Sigmoid colon (tissue), 7 donors: ENCODE data around the gene MACIR. TPM values are rescaled to one million over a fixed set of nuclear protein-coding genes. Genes with fewer than 3 reads are reported as not detected.

Experiments used
- DNase-seq: peaks from one replicate; pipeline ENCODE4 v3.0.0-alpha.2; 2019
- H3K27ac ChIP-seq, 4 donors: fragments of 200-600 bp; sonication (generic); one replicate each; pipeline ENCODE4 v1.5.1; 2016 to 2019; ENCODE audit warnings: mild to moderate bottlenecking in 1 of 4
- H3K27me3 ChIP-seq, 3 donors: fragments of 200-600 bp; sonication (generic); one replicate each; pipeline ENCODE4 v1.5.1; 2019; ENCODE audit warnings: mild to moderate bottlenecking in 1 of 3
- H3K36me3 ChIP-seq, 4 donors: fragments of 200-600 bp; sonication (generic); one replicate each; pipeline ENCODE4 v1.5.1; 2016 to 2019
- H3K4me1 ChIP-seq, 4 donors: fragments of 200-600 bp; sonication (generic); one replicate each; pipeline ENCODE4 v1.5.1; 2017 to 2019
- H3K4me3 ChIP-seq, 4 donors: fragments of 200-600 bp; sonication (generic); one replicate each; pipeline ENCODE4 v1.5.1; 2017 to 2019; ENCODE audit warnings: mild to moderate bottlenecking in 2 of 4, moderate library complexity in 1 of 4
- H3K9me3 ChIP-seq, 4 donors: fragments of 200-600 bp in 3 of 4; sonication (generic) in 3 of 4; one replicate each; pipeline versions ENCODE4 v1.5.1 to v1.6.1; 2013 to 2019
- EP300 ChIP-seq, 4 donors: sonication (generic); formaldehyde crosslinking; IDR thresholded peaks; one replicate each; pipeline ENCODE4 v1.6.1; 2017; ENCODE audit warnings: antibody characterized with exemption in 4 of 4
- POLR2A ChIP-seq, 2 donors: fragments of 450-650 bp; IDR thresholded peaks; one replicate each; pipeline ENCODE4 v1.6.1; 2016; ENCODE audit warnings: antibody characterized with exemption in 2 of 2, mild to moderate bottlenecking in 2 of 2, moderate library complexity in 2 of 2
- POLR2AphosphoS5 ChIP-seq, 4 donors: sonication (generic); formaldehyde crosslinking; IDR thresholded peaks; one replicate each; pipeline ENCODE4 v1.6.1; 2017; ENCODE audit warnings: antibody characterized with exemption in 4 of 4
- WGBS, 2 donors: extraction: QIAGEN DNeasy Blood & Tissue Kit; methylation state at CpG; one replicate each; pipeline ENCODE4 v1.1.7; 2013; 5-methylcytosine and 5-hydroxymethylcytosine counted together
- intact Hi-C: fragments of 100-400 bp; cut with DNase I; formaldehyde crosslinking; loops from one replicate; pipeline ENCODE4 v1.15.1; 2023
- polyA plus RNA-seq, 3 donors: library from polyadenylated mRNA; stranded (reverse); fragments of 200-250 nt; gene quantifications; one replicate each; pipeline ENCODE4 v1.2.3, GENCODE V29; 2013
- total RNA-seq, 4 donors: library from RNA; depleted of rRNA; stranded (reverse); fragments of >200 nt; gene quantifications; one replicate each; pipeline ENCODE4 v1.1.0, GENCODE V29; 2016
- TF ChIP-seq, protein P1 (sequence below), 4 experiments: fragments of 450-650 bp in 3 of 4; fragments of 200-600 bp in 1 of 4; IDR thresholded peaks; one replicate each; pipeline ENCODE4 v1.5.1; 2016 to 2019; ENCODE audit warnings: antibody characterized with exemption in 4 of 4, mild to moderate bottlenecking in 3 of 4, moderate library complexity in 2 of 4
- donor health status: healthy with polysubstance abuse.
- donor health status: Bipolar disorder and iron deficiency.
- donor health status: healthy.

The MACIR gene
- total and polyA plus RNA-seq, 7 donors, result 2.6 to 74.9 (median 9.3) TPM

DNA sequence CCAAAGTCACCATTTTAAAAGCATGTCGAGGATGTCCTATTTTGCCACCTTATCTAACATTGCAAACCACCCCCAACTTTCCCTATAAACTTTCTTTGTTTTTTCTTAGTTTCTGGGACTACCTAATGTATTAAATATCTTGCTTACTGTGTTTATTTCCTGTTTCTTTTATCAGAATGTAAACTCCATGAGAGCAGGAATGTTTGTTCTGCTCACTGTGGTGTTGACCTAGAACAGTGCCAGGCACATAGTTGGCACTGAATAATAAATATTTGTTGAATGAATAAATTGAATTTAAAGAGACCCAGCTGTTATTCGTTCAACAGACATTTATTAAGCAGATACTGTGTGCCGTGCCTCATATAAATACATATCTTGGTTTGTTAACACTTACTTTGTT, 35.2 kb downstream of the MACIR start:
- TF ChIP-seq POLR2AphosphoS5 (IDR thresholded peaks at IDR 0.05), result no peak
- TF ChIP-seq, protein P1, sequence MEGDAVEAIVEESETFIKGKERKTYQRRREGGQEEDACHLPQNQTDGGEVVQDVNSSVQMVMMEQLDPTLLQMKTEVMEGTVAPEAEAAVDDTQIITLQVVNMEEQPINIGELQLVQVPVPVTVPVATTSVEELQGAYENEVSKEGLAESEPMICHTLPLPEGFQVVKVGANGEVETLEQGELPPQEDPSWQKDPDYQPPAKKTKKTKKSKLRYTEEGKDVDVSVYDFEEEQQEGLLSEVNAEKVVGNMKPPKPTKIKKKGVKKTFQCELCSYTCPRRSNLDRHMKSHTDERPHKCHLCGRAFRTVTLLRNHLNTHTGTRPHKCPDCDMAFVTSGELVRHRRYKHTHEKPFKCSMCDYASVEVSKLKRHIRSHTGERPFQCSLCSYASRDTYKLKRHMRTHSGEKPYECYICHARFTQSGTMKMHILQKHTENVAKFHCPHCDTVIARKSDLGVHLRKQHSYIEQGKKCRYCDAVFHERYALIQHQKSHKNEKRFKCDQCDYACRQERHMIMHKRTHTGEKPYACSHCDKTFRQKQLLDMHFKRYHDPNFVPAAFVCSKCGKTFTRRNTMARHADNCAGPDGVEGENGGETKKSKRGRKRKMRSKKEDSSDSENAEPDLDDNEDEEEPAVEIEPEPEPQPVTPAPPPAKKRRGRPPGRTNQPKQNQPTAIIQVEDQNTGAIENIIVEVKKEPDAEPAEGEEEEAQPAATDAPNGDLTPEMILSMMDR (IDR thresholded peaks at IDR 0.05), result no peak
- TF ChIP-seq EP300 (IDR thresholded peaks at IDR 0.05), result no peak
- no peak for TF ChIP-seq POLR2A (IDR thresholded peaks at IDR 0.05)
- H3K27me3 ChIP-seq, result no peaks in the 10 kb centered on the region
- no peak for DNase-seq
- no peaks in the 10 kb centered on the region for H3K36me3 ChIP-seq
- intact Hi-C loops, result no loop called here
- no peak overlapping the region for H3K4me3 ChIP-seq
- no peaks in the 10 kb centered on the region for H3K4me1 ChIP-seq
- WGBS, 2 donors, result 80 to 88% methylated on average over 3 of the region's 3 CpGs
- no peak overlapping the region for H3K27ac ChIP-seq
- no peaks in the 10 kb centered on the region for H3K9me3 ChIP-seq

DNA sequence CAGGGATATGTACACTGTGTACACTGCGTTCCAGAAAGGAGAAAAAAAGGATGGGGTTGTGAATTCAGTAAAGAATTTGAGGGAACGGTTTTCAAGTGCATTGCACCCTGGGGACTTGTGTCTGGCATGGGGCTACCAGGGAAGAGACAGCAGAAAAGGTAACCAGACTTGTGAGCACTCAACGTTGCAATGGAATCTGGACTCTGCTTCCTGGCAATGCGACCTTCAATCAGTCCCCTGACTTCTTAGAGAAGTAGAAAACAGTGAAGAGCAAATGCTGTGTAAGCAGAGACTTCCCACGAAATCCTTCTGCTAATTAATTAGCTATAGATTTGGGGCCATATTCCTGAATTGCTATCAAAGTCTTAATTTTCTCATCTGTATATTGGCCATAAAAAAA, 36.3 kb downstream of the MACIR start:
- TF ChIP-seq EP300 (IDR thresholded peaks at IDR 0.05), result no peak
- no peak for TF ChIP-seq POLR2AphosphoS5 (IDR thresholded peaks at IDR 0.05)
- TF ChIP-seq POLR2A (IDR thresholded peaks at IDR 0.05), result no peak
- TF ChIP-seq, protein P1 (IDR thresholded peaks at IDR 0.05), result no peak
- DNase-seq, result no peak
- Histone ChIP-seq H3K4me1 (no peaks in the 10 kb centered on the region), H3K9me3 (no peaks in the 10 kb centered on the region), H3K27ac (no peak overlapping the region), H3K27me3 (no peaks in the 10 kb centered on the region), H3K4me3 (no peak overlapping the region), H3K36me3 (no peaks in the 10 kb centered on the region)
- intact Hi-C loops, result no loop called here
- 67 to 74% methylated on average over 5 of the region's 5 CpGs for WGBS, 2 donors

DNA sequence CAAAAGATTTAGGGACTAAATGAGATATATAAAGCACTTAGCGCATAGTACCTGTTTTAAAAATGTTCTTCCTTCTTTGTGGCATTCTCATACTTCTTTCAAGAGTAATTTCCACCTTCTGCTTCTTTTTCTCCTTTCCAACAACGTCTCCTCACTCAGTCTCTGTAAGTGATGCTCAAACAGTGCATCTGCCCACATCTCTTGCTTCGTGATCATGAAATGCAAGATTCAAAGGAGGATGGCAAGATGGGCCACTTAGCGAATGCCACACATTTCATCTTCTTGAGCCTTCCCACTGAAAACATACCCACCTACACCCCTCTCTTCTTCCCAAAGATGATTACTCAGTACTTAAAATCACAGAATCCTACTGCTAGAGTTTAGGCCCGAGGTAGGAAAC, 36.9 kb downstream of the MACIR start:
- TF ChIP-seq, protein P1 (IDR thresholded peaks at IDR 0.05), result no peak
- no peak for TF ChIP-seq POLR2A (IDR thresholded peaks at IDR 0.05)
- TF ChIP-seq POLR2AphosphoS5 (IDR thresholded peaks at IDR 0.05), result no peak
- TF ChIP-seq EP300 (IDR thresholded peaks at IDR 0.05), result no peak
- no peaks in the 10 kb centered on the region for H3K9me3 ChIP-seq
- 91 to 93% methylated on average over 5 of the region's 5 CpGs for WGBS, 2 donors

DNA sequence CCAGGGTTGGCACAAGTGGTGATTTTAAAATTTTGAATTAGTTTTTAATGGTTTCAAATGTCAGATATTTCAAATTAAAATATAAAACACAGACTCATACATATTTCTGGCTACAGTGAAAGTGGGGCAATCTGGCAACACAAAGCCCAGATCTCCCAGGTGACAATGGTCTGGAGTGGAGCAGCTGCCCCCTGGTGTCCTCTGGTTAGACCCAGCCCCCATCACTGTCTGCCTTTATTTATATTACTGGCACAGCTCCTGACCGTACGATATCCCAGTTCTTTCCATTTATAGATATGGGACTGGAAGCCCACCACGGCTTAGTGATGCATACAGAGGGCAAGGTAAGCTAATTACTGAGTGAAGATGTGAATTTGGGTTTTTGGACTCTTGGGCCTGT, 37.3 kb downstream of the MACIR start:
- Histone ChIP-seq H3K27me3 (no peaks in the 10 kb centered on the region), H3K4me1 (no peaks in the 10 kb centered on the region), H3K27ac (no peak overlapping the region), H3K36me3 (no peaks in the 10 kb centered on the region), H3K4me3 (no peak overlapping the region), H3K9me3 (no peaks in the 10 kb centered on the region)
- TF ChIP-seq POLR2A (IDR thresholded peaks at IDR 0.05) (no peak), POLR2AphosphoS5 (IDR thresholded peaks at IDR 0.05) (no peak), EP300 (IDR thresholded peaks at IDR 0.05) (no peak)
- TF ChIP-seq, protein P1 (IDR thresholded peaks at IDR 0.05), result no peak
- 93 to 94% methylated on average over 3 of the region's 3 CpGs for WGBS, 2 donors
- no peak for DNase-seq
- intact Hi-C loops, result no loop called here

More for the DNA sequence above, 36.9 kb downstream of the MACIR start:
- Histone ChIP-seq H3K36me3 (no peaks in the 10 kb centered on the region), H3K4me1 (no peaks in the 10 kb centered on the region), H3K4me3 (no peak overlapping the region), H3K27me3 (no peaks in the 10 kb centered on the region), H3K27ac (no peak overlapping the region)
- intact Hi-C loops, result no loop called here
- DNase-seq, result no peak

DNA sequence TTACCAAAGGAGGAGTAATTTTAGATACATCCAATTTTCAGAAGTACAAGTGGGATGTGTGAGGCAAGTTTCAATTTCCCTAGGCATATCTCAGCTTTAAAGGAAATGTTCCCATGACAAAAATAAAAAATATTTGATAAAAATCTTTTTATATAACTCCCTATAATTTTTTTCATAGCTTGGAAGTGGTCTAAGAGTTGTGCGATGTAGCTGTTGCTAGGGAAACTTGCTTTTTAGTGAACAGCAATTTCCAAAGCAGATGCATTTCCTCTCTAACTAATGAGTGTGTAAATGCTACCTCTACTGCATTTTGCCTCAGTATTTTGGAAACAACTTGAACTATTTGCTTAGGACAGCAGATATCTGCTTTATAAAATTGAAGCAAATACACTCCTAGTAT, 39.6 kb downstream of the MACIR start:
- intact Hi-C loops, result no loop called here
- no peak for DNase-seq
- Histone ChIP-seq H3K27me3 (no peaks in the 10 kb centered on the region), H3K36me3 (no peaks in the 10 kb centered on the region), H3K4me3 (no peak overlapping the region), H3K27ac (no peak overlapping the region), H3K4me1 (no peaks in the 10 kb centered on the region), H3K9me3 (no peaks in the 10 kb centered on the region)
- 89 to 97% methylated on average over 1 of the region's 1 CpG for WGBS, 2 donors
- no peak for TF ChIP-seq POLR2A (IDR thresholded peaks at IDR 0.05)
- TF ChIP-seq, protein P1 (IDR thresholded peaks at IDR 0.05), result no peak
- TF ChIP-seq POLR2AphosphoS5 (IDR thresholded peaks at IDR 0.05), result no peak
- TF ChIP-seq EP300 (IDR thresholded peaks at IDR 0.05), result no peak
